HEK293 (cell line): ENCODE data around the gene TREM2.

Source experiments
- CTCF ChIA-PET: fragments of 350-600 bp; formaldehyde crosslinking; extraction: SDS; loops from one replicate; lab custom pipeline; 2021; ENCODE audit warnings: antibody characterized with exemption; lab: Yijun Ruan, JAX
- POLR2A ChIA-PET: fragments of 300-600 bp; formaldehyde crosslinking; extraction: SDS; loops from one replicate; lab custom pipeline; 2020; ENCODE audit warnings: antibody characterized with exemption, inconsistent platforms; lab: Yijun Ruan, JAX
- H3K27ac ChIP-seq: fragments of 200-500 bp; sonication (Bioruptor generic); 2 replicates; pipeline ENCODE4 v1.5.1; 2014; ENCODE audit warnings: low read depth, low read length, control low read depth, inconsistent platforms; ENCODE audit errors: extremely low read depth
- H3K36me3 ChIP-seq, 2 experiments: fragments of 200-500 bp in 1 of 2; sonication (Bioruptor generic) in 1 of 2; 1 replicate in 1 of 2; 2 replicates in 1 of 2; pipeline ENCODE4 v1.5.1; 2014 to 2017; ENCODE audit warnings: inconsistent platforms in 2 of 2, low read length in 2 of 2; ENCODE audit not compliant: control insufficient read depth in 2 of 2, insufficient read depth in 1 of 2
- H3K4me1 ChIP-seq: fragments of 200-500 bp; sonication (Bioruptor generic); 2 replicates; pipeline ENCODE4 v1.5.1; 2014; ENCODE audit warnings: mild to moderate bottlenecking, low read length, inconsistent platforms; ENCODE audit not compliant: control insufficient read depth, insufficient read depth
- H3K4me3 ChIP-seq: 2 replicates; pipeline ENCODE4 v1.5.1; 2011; ENCODE audit warnings: low read depth, mild to moderate bottlenecking, control low read depth, low read length, moderate library complexity
- H3K9me3 ChIP-seq: fragments of 200-500 bp; sonication (Bioruptor generic); 2 replicates; pipeline ENCODE4 v1.5.1; 2014; ENCODE audit warnings: low read depth, low read length, inconsistent platforms; ENCODE audit not compliant: control insufficient read depth, insufficient read depth
- BCL11A ChIP-seq: fragments of 450-650 bp; formaldehyde crosslinking; IDR thresholded peaks from 2 replicates; pipeline ENCODE4 v1.5.1; 2016; ENCODE audit warnings: low read depth, missing biosample characterization, missing genetic modification characterization
- HOXD13 ChIP-seq: sonication (generic); formaldehyde crosslinking; IDR thresholded peaks from 2 replicates; pipeline ENCODE4 v1.8.0; 2022; ENCODE audit warnings: missing genetic modification reagents, borderline replicate concordance
- MYNN ChIP-seq: fragments of 450-650 bp; formaldehyde crosslinking; IDR thresholded peaks from 2 replicates; pipeline ENCODE4 v1.5.1; 2016; ENCODE audit warnings: missing biosample characterization, missing genetic modification characterization, borderline replicate concordance
- OSR2 ChIP-seq: fragments of 450-650 bp; formaldehyde crosslinking; IDR thresholded peaks from 2 replicates; pipeline ENCODE4 v1.5.1; 2016; ENCODE audit warnings: missing biosample characterization, missing genetic modification characterization
- SCRT2 ChIP-seq: fragments of 450-650 bp; formaldehyde crosslinking; IDR thresholded peaks from 2 replicates; pipeline ENCODE4 v1.5.1; 2016; ENCODE audit warnings: missing biosample characterization, missing genetic modification characterization
- SP7 ChIP-seq: fragments of 450-650 bp; formaldehyde crosslinking; IDR thresholded peaks from 2 replicates; pipeline ENCODE4 v1.5.1; 2016; ENCODE audit warnings: missing biosample characterization, missing genetic modification characterization
- ZBTB1 ChIP-seq: fragments of 450-650 bp; formaldehyde crosslinking; IDR thresholded peaks from 2 replicates; pipeline ENCODE4 v1.5.1; 2016; ENCODE audit warnings: missing biosample characterization, missing genetic modification characterization
- ZFP69B ChIP-seq: fragments of 450-650 bp; formaldehyde crosslinking; IDR thresholded peaks from 2 replicates; pipeline ENCODE4 v1.5.1; 2016; ENCODE audit warnings: missing biosample characterization, missing genetic modification characterization
- ZNF140 ChIP-seq: fragments of 450-650 bp; formaldehyde crosslinking; IDR thresholded peaks from 2 replicates; pipeline ENCODE4 v1.5.1; 2016; ENCODE audit warnings: missing biosample characterization, missing genetic modification characterization
- ZNF175 ChIP-seq: fragments of 450-650 bp; formaldehyde crosslinking; IDR thresholded peaks from 2 replicates; pipeline ENCODE4 v1.5.1; 2016; ENCODE audit warnings: missing biosample characterization, missing genetic modification characterization
- ZNF184 ChIP-seq: fragments of 450-650 bp; IDR thresholded peaks from 2 replicates; pipeline ENCODE4 v1.5.1; 2018; ENCODE audit warnings: missing biosample characterization, mild to moderate bottlenecking, missing genetic modification characterization
- ZNF2 ChIP-seq: fragments of 450-650 bp; formaldehyde crosslinking; IDR thresholded peaks from 2 replicates; pipeline ENCODE4 v1.5.1; 2016; ENCODE audit warnings: missing biosample characterization, missing genetic modification characterization
- ZNF24 ChIP-seq: fragments of 450-650 bp; formaldehyde crosslinking; IDR thresholded peaks from 2 replicates; pipeline ENCODE4 v1.5.1; 2016; ENCODE audit warnings: missing biosample characterization, missing genetic modification characterization
- ZNF394 ChIP-seq: fragments of 450-650 bp; formaldehyde crosslinking; IDR thresholded peaks from 2 replicates; pipeline ENCODE4 v1.5.1; 2016; ENCODE audit warnings: missing biosample characterization, missing genetic modification characterization, mild to moderate bottlenecking, moderate library complexity, borderline replicate concordance
- ZNF423 ChIP-seq: fragments of 450-650 bp; formaldehyde crosslinking; IDR thresholded peaks from 2 replicates; pipeline ENCODE4 v1.5.1; 2016; ENCODE audit warnings: missing biosample characterization, missing genetic modification characterization
- ZNF560 ChIP-seq: fragments of 450-650 bp; formaldehyde crosslinking; IDR thresholded peaks from 2 replicates; pipeline ENCODE4 v1.5.1; 2017; ENCODE audit warnings: missing biosample characterization, missing genetic modification characterization, borderline replicate concordance
- ZNF585B ChIP-seq: fragments of 450-650 bp; formaldehyde crosslinking; IDR thresholded peaks from 2 replicates; pipeline ENCODE4 v1.5.1; 2016; ENCODE audit warnings: missing biosample characterization, missing genetic modification characterization
- ZNF621 ChIP-seq: fragments of 450-650 bp; formaldehyde crosslinking; IDR thresholded peaks from 2 replicates; pipeline ENCODE4 v1.5.1; 2017; ENCODE audit warnings: missing biosample characterization, missing genetic modification characterization
- ZNF654 ChIP-seq: fragments of 450-650 bp; formaldehyde crosslinking; IDR thresholded peaks from 2 replicates; pipeline ENCODE4 v1.5.1; 2016; ENCODE audit warnings: low read depth, missing biosample characterization, missing genetic modification characterization
- ZNF830 ChIP-seq: fragments of 450-650 bp; IDR thresholded peaks from 2 replicates; pipeline ENCODE4 v1.5.0; 2018; ENCODE audit warnings: missing biosample characterization, missing genetic modification characterization, low read depth, mild to moderate bottlenecking, moderate library complexity
- ZXDB ChIP-seq: fragments of 450-650 bp; formaldehyde crosslinking; IDR thresholded peaks from 2 replicates; pipeline ENCODE4 v1.5.1; 2016; ENCODE audit warnings: missing biosample characterization, missing genetic modification characterization
- TF ChIP-seq, protein P1 (sequence below): fragments of 450-650 bp; formaldehyde crosslinking; IDR thresholded peaks from 2 replicates; pipeline ENCODE4 v1.5.1; 2016; ENCODE audit warnings: missing biosample characterization, missing genetic modification characterization
- TF ChIP-seq, protein P2 (sequence below): sonication (generic); formaldehyde crosslinking; IDR thresholded peaks from 2 replicates; pipeline ENCODE4 v1.8.1; 2022; ENCODE audit warnings: mild to moderate bottlenecking, moderate library complexity, missing genetic modification reagents
- TF ChIP-seq, protein P3 (sequence below): fragments of 450-650 bp; formaldehyde crosslinking; IDR thresholded peaks from 2 replicates; pipeline ENCODE4 v1.5.1; 2017; ENCODE audit warnings: missing biosample characterization, missing genetic modification characterization
- TF ChIP-seq, protein P4 (sequence below): fragments of 450-650 bp; formaldehyde crosslinking; IDR thresholded peaks from 2 replicates; pipeline ENCODE4 v1.5.1; 2016; ENCODE audit warnings: missing biosample characterization, missing genetic modification characterization
- TF ChIP-seq, protein P5 (sequence below): fragments of 450-650 bp; formaldehyde crosslinking; IDR thresholded peaks from 2 replicates; pipeline ENCODE4 v1.5.1; 2016; ENCODE audit warnings: missing biosample characterization, missing genetic modification characterization

TREM2 gene

DNA sequence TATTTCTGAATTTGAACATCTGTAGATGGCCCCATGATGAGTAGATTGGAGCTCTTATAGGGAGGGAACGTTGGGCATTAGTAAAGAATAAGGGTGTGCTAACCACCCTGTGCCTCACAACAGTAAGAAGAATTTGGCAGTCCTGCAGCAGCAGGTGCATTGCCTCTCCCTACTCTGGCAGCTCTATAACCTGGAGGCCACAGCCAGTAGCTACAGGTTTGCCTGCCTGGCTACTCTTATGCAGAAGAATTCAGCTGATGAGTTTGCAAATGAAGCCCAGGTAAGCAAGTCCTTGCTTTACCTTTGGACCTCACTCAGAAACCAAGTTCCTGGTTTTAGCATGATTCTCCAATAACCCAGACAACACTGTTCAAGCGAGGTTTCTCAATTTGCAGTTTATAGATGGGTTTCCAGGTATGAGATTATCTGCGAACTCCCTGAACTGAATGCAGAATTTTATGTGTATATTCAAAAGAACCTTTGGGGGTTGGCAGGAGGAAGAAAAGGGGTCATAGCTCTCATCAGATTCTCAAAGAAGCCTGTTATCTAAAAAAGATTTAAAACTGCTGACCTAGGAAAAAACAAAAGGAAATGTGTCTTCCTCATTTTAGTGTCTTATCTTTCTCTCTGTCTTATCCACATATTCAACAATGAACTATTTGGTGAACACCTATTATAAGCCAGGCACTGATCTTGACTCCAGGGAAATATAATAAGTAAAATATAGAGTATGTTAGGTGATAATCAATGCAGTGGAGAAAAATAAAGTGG, 27.7 kb downstream of the TREM2 start (continued):
- TF ChIP-seq, protein P1, sequence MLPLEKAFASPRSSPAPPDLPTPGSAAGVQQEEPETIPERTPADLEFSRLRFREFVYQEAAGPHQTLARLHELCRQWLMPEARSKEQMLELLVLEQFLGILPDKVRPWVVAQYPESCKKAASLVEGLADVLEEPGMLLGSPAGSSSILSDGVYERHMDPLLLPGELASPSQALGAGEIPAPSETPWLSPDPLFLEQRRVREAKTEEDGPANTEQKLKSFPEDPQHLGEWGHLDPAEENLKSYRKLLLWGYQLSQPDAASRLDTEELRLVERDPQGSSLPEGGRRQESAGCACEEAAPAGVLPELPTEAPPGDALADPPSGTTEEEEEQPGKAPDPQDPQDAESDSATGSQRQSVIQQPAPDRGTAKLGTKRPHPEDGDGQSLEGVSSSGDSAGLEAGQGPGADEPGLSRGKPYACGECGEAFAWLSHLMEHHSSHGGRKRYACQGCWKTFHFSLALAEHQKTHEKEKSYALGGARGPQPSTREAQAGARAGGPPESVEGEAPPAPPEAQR (tag by site-specific recombination): no peak
- TF ChIP-seq ZNF423 (tag by site-specific recombination) (no peak), ZNF654 (no peak), ZXDB (tag by site-specific recombination) (no peak)

DNA sequence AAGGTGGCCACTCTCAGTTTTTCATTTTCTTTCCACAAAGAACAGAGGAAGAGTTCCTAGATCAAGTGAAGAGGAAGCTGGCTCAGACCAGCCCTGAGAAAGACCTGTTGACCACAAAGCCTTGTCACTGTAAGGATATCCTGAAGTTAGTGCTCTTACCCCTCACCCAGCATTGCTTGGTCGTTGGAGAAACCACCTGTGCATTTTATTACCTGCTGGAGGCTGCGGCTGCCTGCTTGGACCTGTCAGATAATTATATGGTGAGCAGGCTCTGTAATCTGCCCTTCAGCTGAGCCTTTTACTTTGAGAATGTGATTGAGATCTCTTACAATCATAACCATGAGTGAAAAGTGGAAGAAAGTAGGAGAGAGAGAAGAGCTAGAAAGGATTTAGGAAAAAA, 30.7 kb downstream of the TREM2 start:
- Histone ChIP-seq H3K4me3 (no peak overlapping the region), H3K9me3 (no peaks in the 10 kb centered on the region), H3K36me3 (no peaks in the 10 kb centered on the region), H3K27ac (no peak overlapping the region)
- CTCF ChIA-PET: interaction anchor here (0.7 kb wide), 1 partner anchor 120 kb away, joined by 3 read pairs; no protein-coding TSS in a partner anchor
- POLR2A ChIA-PET: no interaction called here
- TF ChIP-seq, protein P2, sequence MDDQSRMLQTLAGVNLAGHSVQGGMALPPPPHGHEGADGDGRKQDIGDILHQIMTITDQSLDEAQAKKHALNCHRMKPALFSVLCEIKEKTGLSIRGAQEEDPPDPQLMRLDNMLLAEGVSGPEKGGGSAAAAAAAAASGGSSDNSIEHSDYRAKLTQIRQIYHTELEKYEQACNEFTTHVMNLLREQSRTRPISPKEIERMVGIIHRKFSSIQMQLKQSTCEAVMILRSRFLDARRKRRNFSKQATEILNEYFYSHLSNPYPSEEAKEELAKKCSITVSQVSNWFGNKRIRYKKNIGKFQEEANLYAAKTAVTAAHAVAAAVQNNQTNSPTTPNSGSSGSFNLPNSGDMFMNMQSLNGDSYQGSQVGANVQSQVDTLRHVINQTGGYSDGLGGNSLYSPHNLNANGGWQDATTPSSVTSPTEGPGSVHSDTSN: no peak
- TF ChIP-seq ZNF560 (no peak), SCRT2 (tag by site-specific recombination) (peak; percentile 76), ZNF175 (tag by site-specific recombination) (no peak), SP7 (tag by site-specific recombination) (no peak), BCL11A (no peak)
- TF ChIP-seq, protein P3, sequence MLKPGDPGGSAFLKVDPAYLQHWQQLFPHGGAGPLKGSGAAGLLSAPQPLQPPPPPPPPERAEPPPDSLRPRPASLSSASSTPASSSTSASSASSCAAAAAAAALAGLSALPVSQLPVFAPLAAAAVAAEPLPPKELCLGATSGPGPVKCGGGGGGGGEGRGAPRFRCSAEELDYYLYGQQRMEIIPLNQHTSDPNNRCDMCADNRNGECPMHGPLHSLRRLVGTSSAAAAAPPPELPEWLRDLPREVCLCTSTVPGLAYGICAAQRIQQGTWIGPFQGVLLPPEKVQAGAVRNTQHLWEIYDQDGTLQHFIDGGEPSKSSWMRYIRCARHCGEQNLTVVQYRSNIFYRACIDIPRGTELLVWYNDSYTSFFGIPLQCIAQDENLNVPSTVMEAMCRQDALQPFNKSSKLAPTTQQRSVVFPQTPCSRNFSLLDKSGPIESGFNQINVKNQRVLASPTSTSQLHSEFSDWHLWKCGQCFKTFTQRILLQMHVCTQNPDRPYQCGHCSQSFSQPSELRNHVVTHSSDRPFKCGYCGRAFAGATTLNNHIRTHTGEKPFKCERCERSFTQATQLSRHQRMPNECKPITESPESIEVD (tag by site-specific recombination): no peak
- TF ChIP-seq, protein P4, sequence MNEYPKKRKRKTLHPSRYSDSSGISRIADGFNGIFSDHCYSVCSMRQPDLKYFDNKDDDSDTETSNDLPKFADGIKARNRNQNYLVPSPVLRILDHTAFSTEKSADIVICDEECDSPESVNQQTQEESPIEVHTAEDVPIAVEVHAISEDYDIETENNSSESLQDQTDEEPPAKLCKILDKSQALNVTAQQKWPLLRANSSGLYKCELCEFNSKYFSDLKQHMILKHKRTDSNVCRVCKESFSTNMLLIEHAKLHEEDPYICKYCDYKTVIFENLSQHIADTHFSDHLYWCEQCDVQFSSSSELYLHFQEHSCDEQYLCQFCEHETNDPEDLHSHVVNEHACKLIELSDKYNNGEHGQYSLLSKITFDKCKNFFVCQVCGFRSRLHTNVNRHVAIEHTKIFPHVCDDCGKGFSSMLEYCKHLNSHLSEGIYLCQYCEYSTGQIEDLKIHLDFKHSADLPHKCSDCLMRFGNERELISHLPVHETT (tag by site-specific recombination): no peak
- TF ChIP-seq, all 188 proteins: peak for 1
- no peaks in the 10 kb centered on the region for H3K4me1 ChIP-seq

DNA sequence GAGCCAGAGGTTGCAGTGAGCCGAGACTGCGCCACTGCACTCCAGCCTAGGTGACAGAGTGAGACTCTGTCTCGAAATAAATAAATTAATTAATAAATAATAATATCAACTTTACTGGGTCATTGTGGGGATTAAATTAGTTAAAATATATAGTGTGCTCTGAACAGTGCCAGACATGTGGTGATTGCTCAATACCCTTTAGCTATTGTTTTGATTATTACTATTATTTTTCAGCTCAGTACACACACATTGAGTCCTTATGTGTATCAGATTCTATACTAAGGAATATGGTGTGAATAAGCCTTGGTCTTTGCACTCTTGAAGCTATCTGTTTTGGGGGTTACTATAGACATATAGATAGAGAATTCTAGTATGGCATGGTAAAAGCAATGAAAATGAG, 37.6 kb downstream of the TREM2 start:
- no peak overlapping the region for H3K4me3 ChIP-seq
- no peaks in the 10 kb centered on the region for H3K36me3 ChIP-seq
- ChIA-PET CTCF (interaction anchor here (1.3 kb wide), 1 partner anchor 57 kb away, joined by 4 read pairs; no protein-coding TSS in a partner anchor), POLR2A (no interaction called here)
- no peaks in the 10 kb centered on the region for H3K9me3 ChIP-seq
- H3K27ac ChIP-seq: no peak overlapping the region
- no peaks in the 10 kb centered on the region for H3K4me1 ChIP-seq
- no peak for TF ChIP-seq ZNF184
- no peak for TF ChIP-seq ZNF2 (tag by site-specific recombination)
- TF ChIP-seq MYNN (tag by site-specific recombination): no peak
- no peak for TF ChIP-seq ZNF140 (tag by site-specific recombination)
- TF ChIP-seq BCL11A: no peak
- TF ChIP-seq ZFP69B (tag by site-specific recombination): no peak
- TF ChIP-seq ZNF585B (tag by site-specific recombination): no peak
- TF ChIP-seq ZBTB1 (tag by site-specific recombination): no peak
- no peak for TF ChIP-seq ZNF621 (tag by site-specific recombination)
- TF ChIP-seq, protein P4 (tag by site-specific recombination): no peak
- no peak for TF ChIP-seq ZNF394
- TF ChIP-seq, protein P5, sequence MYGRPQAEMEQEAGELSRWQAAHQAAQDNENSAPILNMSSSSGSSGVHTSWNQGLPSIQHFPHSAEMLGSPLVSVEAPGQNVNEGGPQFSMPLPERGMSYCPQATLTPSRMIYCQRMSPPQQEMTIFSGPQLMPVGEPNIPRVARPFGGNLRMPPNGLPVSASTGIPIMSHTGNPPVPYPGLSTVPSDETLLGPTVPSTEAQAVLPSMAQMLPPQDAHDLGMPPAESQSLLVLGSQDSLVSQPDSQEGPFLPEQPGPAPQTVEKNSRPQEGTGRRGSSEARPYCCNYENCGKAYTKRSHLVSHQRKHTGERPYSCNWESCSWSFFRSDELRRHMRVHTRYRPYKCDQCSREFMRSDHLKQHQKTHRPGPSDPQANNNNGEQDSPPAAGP (tag by site-specific recombination): no peak
- TF ChIP-seq ZNF24: no peak
- no peak for TF ChIP-seq HOXD13
- no peak for TF ChIP-seq ZNF830 (tag by site-specific recombination)
- TF ChIP-seq OSR2: no peak
